Karpas-422 (cell line): ENCODE data around the gene RPF1. TPM values are rescaled to one million over a fixed set of nuclear protein-coding genes. Genes with fewer than 3 reads are reported as not detected.

ENCODE experiments used
- DNase-seq: peaks from one replicate; pipeline ENCODE4 v3.0.0-alpha.2; 2015
- H2AFZ ChIP-seq: fragments of 200-600 bp; sonication (generic); 2 replicates; pipeline ENCODE4 v1.6.1; 2014; ENCODE audit warnings: antibody characterized with exemption, low read length, mixed read lengths
- H3K27ac ChIP-seq: fragments of 200-600 bp; sonication (generic); 2 replicates; pipeline ENCODE4 v1.5.1; 2014; ENCODE audit warnings: mild to moderate bottlenecking, low read length, moderate library complexity
- H3K27me3 ChIP-seq: fragments of 200-600 bp; sonication (generic); 2 replicates; pipeline ENCODE4 v1.6.1; 2014; ENCODE audit warnings: low read length, mixed read lengths
- H3K36me3 ChIP-seq: fragments of 200-600 bp; sonication (generic); 2 replicates; pipeline ENCODE4 v1.6.1; 2014; ENCODE audit warnings: low read length, mixed read lengths; ENCODE audit not compliant: insufficient read depth
- H3K4me1 ChIP-seq: fragments of 200-600 bp; sonication (generic); 2 replicates; pipeline ENCODE4 v1.6.1; 2014; ENCODE audit warnings: mild to moderate bottlenecking, low read length, mixed read lengths
- H3K4me2 ChIP-seq: fragments of 200-600 bp; sonication (generic); 2 replicates; pipeline ENCODE4 v1.6.1; 2014; ENCODE audit warnings: low read length, low read depth, mild to moderate bottlenecking; ENCODE audit not compliant: poor library complexity, severe bottlenecking
- H3K4me3 ChIP-seq: fragments of 200-600 bp; sonication (generic); 2 replicates; pipeline ENCODE4 v1.5.1; 2014; ENCODE audit warnings: mild to moderate bottlenecking, antibody characterized with exemption, low read length, mixed read lengths
- H3K79me2 ChIP-seq: fragments of 200-600 bp; sonication (generic); 2 replicates; pipeline ENCODE4 v1.6.1; 2014; ENCODE audit warnings: mild to moderate bottlenecking, low read length, mixed read lengths
- H3K9ac ChIP-seq: fragments of 200-600 bp; sonication (generic); 2 replicates; pipeline ENCODE4 v1.6.0; 2014; ENCODE audit warnings: low read length
- H3K9me2 ChIP-seq: fragments of 200-600 bp; sonication (generic), shearing (Covaris generic); replicated peaks from 2 replicates; pipeline ENCODE4 v1.6.0; 2014; ENCODE audit warnings: mild to moderate bottlenecking, low read length, moderate library complexity; ENCODE audit not compliant: insufficient read depth
- H3K9me3 ChIP-seq: fragments of 300-700, 200-600 bp; sonication (generic); 2 replicates; pipeline ENCODE4 v1.6.1; 2014; ENCODE audit warnings: low read length, mixed read lengths
- H4K20me1 ChIP-seq: fragments of 200-600 bp; sonication (generic); 2 replicates; pipeline ENCODE4 v1.6.1; 2014; ENCODE audit warnings: mild to moderate bottlenecking, antibody characterized with exemption, low read length, low read depth; ENCODE audit not compliant: insufficient read depth
- total RNA-seq: library from RNA; depleted of rRNA; stranded (reverse); fragments of >200 nt; shearing (Covaris generic); gene quantifications from 2 replicates; pipeline ENCODE4 v1.2.3, GENCODE V29; 2014; ENCODE audit warnings: low replicate concordance

Gene RPF1
- total RNA-seq, 1 experiment from 2014 or later, result 70.8 TPM

DNA sequence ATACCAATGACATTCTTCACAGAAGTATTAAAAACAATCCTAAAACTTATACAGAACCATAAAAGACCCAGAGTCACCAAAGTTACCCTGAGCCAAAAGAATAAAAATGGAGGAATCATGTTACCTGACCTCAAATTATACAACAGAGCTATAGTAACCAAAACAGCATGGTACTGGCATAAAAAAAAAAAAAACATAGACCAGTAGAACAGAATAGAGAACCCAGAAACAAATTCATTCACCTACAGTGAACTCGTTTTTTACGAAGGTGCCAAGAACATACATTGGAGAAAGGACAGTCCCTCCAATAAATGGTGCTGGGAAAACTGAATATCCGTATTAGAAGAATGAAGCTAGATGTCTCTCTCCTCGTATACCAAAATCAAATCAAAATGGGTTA is 30.0 kb downstream of the RPF1 start:
- Histone ChIP-seq H3K9me2 (no peaks in the 10 kb centered on the region), H3K36me3 (no peaks in the 10 kb centered on the region), H2AFZ (no peak overlapping the region), H3K9me3 (no peaks in the 10 kb centered on the region), H3K79me2 (peaks cover 17% of the 10 kb centered on the region), H3K4me2 (no peak overlapping the region), H3K9ac (no peak overlapping the region), H3K27ac (no peak overlapping the region), H3K4me1 (peaks cover 17% of the 10 kb centered on the region), H4K20me1 (peaks cover 7% of the 10 kb centered on the region; the same call in 1 of the 2 replicates), H3K4me3 (no peak overlapping the region), H3K27me3 (no peaks in the 10 kb centered on the region)
- DNase-seq, result no peak

DNA sequence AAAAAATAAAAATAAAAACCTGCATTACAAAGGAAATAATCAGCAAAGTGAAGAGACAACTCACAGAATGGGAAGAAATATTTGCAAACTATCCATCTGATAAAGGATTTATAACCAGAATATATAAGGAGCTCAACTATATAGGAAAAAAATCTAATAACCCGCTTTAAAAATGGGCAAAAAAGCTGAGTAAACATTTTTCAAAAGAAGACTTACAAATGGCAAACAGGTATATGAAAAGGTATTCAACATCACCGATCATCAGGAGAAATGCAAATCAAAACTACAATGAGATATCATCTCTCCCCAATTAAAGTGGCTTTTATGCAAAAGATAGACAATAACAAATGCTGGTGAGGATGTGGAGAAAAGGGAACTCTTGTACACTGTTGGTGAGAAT is 31.1 kb downstream of the RPF1 start:
- Histone ChIP-seq H3K36me3 (no peaks in the 10 kb centered on the region), H3K27ac (no peak overlapping the region), H3K4me2 (no peak overlapping the region), H3K4me1 (peaks cover 8% of the 10 kb centered on the region), H3K9me2 (no peaks in the 10 kb centered on the region), H3K9me3 (no peaks in the 10 kb centered on the region), H2AFZ (no peak overlapping the region), H4K20me1 (no peaks in the 10 kb centered on the region), H3K9ac (no peak overlapping the region), H3K4me3 (no peak overlapping the region), H3K79me2 (peaks cover 5% of the 10 kb centered on the region), H3K27me3 (no peaks in the 10 kb centered on the region)
- no peak for DNase-seq

DNA sequence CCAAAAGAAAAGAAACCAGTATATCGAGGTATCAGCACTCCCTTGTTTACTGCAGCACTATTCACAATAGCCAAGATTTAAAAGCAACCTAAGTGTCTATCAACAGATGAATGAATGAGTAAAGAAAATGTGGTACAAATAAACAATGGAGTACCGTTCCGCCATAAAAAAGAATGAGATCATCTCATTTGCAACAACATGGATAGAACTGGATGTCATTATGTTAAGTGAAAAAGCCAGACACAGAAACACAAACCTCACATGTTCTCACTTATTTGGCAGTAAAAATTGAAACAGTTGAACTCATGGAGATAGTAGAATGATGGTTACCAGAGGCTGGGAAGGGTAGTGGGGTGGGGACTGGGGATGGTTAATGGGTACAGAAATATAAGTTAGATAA is 31.6 kb downstream of the RPF1 start:
- peaks cover 8% of the 10 kb centered on the region for H3K4me1 ChIP-seq
- H3K27ac ChIP-seq, result no peak overlapping the region
- H4K20me1 ChIP-seq, result no peaks in the 10 kb centered on the region
- no peak overlapping the region for H3K4me3 ChIP-seq
- no peak overlapping the region for H3K9ac ChIP-seq
- H3K9me3 ChIP-seq, result no peaks in the 10 kb centered on the region
- no peaks in the 10 kb centered on the region for H3K27me3 ChIP-seq
- no peak for DNase-seq
- H3K36me3 ChIP-seq, result no peaks in the 10 kb centered on the region
- H3K9me2 ChIP-seq, result no peaks in the 10 kb centered on the region
- peaks cover under 1% of the 10 kb centered on the region; the same call in 1 of the 2 replicates for H3K79me2 ChIP-seq
- no peak overlapping the region for H3K4me2 ChIP-seq
- no peak overlapping the region for H2AFZ ChIP-seq

DNA sequence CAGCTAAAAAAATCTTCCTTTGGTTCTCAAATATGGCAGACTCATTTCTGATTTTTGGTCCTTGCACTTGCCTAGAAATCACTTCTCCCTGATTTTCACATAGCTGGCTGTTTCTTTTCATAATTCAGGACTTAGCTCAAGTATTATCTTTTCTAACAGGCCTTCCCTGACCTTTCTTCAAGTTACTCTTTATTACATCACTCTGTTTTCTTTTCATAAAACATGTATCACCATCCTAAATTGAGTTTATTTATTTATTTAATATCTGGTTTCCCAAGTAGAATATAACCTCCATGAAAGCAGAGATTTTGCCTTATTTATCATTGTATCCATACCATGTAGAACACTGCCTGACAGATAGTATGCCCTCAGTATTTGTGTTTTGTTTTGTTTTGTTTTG is 45.5 kb downstream of the RPF1 start:
- Histone ChIP-seq H3K4me2 (no peak overlapping the region), H4K20me1 (no peaks in the 10 kb centered on the region), H3K36me3 (no peaks in the 10 kb centered on the region), H3K9ac (no peak overlapping the region), H3K27me3 (no peaks in the 10 kb centered on the region), H3K4me3 (no peak overlapping the region), H2AFZ (no peak overlapping the region), H3K79me2 (no peaks in the 10 kb centered on the region), H3K4me1 (no peaks in the 10 kb centered on the region), H3K9me3 (no peaks in the 10 kb centered on the region), H3K9me2 (no peaks in the 10 kb centered on the region), H3K27ac (no peak overlapping the region)
- DNase-seq, result no peak

- H3K9me3 ChIP-seq, result no peaks in the 10 kb centered on the region
- H3K4me1 ChIP-seq, result no peaks in the 10 kb centered on the region
- no peaks in the 10 kb centered on the region for H3K79me2 ChIP-seq
- no peak overlapping the region for H2AFZ ChIP-seq
- no peak for DNase-seq
- no peak overlapping the region for H3K9ac ChIP-seq
- H3K9me2 ChIP-seq, result no peaks in the 10 kb centered on the region
- H3K36me3 ChIP-seq, result no peaks in the 10 kb centered on the region
- H3K4me2 ChIP-seq, result no peak overlapping the region
- no peak overlapping the region for H3K27ac ChIP-seq
- no peak overlapping the region for H3K4me3 ChIP-seq
- no peaks in the 10 kb centered on the region for H4K20me1 ChIP-seq
- no peaks in the 10 kb centered on the region for H3K27me3 ChIP-seq
Observed at GRCh38 chr1:84525779-84526178, 46.7 kb downstream of the RPF1 start.

DNA sequence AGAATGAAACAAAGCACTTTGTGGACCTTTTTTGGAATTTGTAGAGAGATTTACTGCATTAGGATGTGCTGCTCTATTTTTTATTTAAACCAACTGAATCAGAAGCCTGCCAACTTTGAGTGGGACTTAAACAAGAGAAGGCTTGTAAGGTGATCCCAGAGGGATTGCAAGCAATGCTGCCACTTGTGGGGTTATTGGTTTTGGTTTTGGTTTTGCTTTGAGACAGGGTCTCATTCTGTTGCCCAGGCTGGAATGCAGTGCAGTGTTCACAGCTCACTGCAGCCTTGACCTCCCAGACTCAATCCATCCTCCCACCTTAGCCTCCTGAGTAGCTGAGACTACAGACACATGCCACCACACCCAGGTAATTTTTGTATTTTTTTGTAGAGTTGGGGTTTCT is 59.5 kb downstream of the RPF1 start:
- no peak for DNase-seq
- no peak overlapping the region for H3K4me2 ChIP-seq

DNA sequence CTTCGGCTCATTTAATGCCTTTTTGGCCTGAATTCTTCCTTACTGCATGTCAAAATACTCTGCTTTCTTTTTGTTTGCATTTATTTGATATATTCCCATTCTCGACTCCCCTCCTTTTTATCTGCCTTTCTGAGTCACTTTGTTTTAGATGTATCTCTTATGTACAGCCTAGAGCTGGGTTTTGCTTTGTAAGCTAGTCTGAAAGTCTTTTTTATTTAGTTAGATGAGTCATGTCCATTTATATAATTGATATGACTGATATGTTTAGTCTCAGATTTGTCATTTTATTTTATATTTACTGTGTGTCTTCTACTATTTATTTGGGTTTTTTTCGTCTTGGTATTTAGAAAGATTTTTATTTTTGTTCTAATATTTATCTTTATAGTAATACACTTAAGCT is 60.9 kb downstream of the RPF1 start:
- H3K4me1 ChIP-seq, result no peaks in the 10 kb centered on the region
- no peak for DNase-seq
- no peaks in the 10 kb centered on the region for H4K20me1 ChIP-seq
- no peak overlapping the region for H3K4me3 ChIP-seq
- no peak overlapping the region for H2AFZ ChIP-seq
- no peak overlapping the region for H3K9ac ChIP-seq
- H3K27me3 ChIP-seq, result no peaks in the 10 kb centered on the region
- no peak overlapping the region for H3K4me2 ChIP-seq
- no peaks in the 10 kb centered on the region for H3K9me3 ChIP-seq
- H3K79me2 ChIP-seq, result no peaks in the 10 kb centered on the region
- no peak overlapping the region for H3K27ac ChIP-seq
- H3K9me2 ChIP-seq, result no peaks in the 10 kb centered on the region
- H3K36me3 ChIP-seq, result no peaks in the 10 kb centered on the region

More for the DNA sequence above, 59.5 kb downstream of the RPF1 start:
- Histone ChIP-seq H3K36me3 (no peaks in the 10 kb centered on the region), H3K27ac (no peak overlapping the region), H3K4me3 (no peak overlapping the region), H3K9me2 (no peaks in the 10 kb centered on the region), H3K9me3 (no peaks in the 10 kb centered on the region), H2AFZ (no peak overlapping the region), H3K4me1 (no peaks in the 10 kb centered on the region), H3K79me2 (no peaks in the 10 kb centered on the region), H3K27me3 (no peaks in the 10 kb centered on the region), H4K20me1 (no peaks in the 10 kb centered on the region), H3K9ac (no peak overlapping the region)

GRCh38 chr1:84540759-84541158 is 61.7 kb downstream of the RPF1 start:
- Histone ChIP-seq H4K20me1 (no peaks in the 10 kb centered on the region), H3K9me3 (no peaks in the 10 kb centered on the region), H3K4me2 (no peak overlapping the region), H3K4me3 (no peak overlapping the region), H3K27me3 (no peaks in the 10 kb centered on the region), H3K9me2 (no peaks in the 10 kb centered on the region), H3K36me3 (no peaks in the 10 kb centered on the region), H3K4me1 (no peaks in the 10 kb centered on the region), H3K27ac (no peak overlapping the region), H2AFZ (no peak overlapping the region), H3K79me2 (no peaks in the 10 kb centered on the region), H3K9ac (no peak overlapping the region)
- DNase-seq, result no peak

DNA sequence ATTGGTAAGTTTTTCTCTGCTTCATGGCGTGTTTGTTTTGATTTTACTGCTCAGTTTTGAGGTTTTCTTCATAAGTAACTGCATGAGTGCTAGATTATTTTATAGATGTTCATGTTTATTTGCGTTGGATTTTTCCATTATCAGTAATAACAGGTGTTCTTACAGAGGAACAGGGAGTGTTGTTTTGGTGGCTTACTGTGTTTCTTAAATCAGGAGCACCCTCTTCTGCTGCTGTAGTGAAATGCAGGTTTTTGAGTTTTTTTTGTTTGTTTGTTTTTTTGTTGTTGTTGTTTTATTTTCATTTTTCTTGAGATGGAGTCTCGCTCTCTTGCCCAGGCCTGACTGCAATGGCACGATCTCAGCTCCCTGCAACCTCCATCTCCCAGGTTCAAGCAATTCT is 62.6 kb downstream of the RPF1 start:
- Histone ChIP-seq H3K4me2 (no peak overlapping the region), H3K36me3 (no peaks in the 10 kb centered on the region), H3K79me2 (no peaks in the 10 kb centered on the region), H3K27me3 (no peaks in the 10 kb centered on the region), H3K4me3 (no peak overlapping the region), H3K27ac (no peak overlapping the region), H3K9me2 (no peaks in the 10 kb centered on the region), H2AFZ (no peak overlapping the region), H3K9ac (no peak overlapping the region), H3K9me3 (no peaks in the 10 kb centered on the region), H3K4me1 (no peaks in the 10 kb centered on the region), H4K20me1 (no peaks in the 10 kb centered on the region)
- no peak for DNase-seq
